ENCODE measurements around the gene B3GALNT2. TPM values are rescaled to one million over a fixed set of nuclear protein-coding genes. Genes with fewer than 3 reads are reported as not detected.

Gene B3GALNT2
- total RNA-seq, 1 donor = 34.7 TPM

GRCh38 chr1:235511470-235512240 lies 7.4 kb upstream of the B3GALNT2 start:
- H3K4me2 ChIP-seq (ENCODE audit: insufficient read depth, low read length) = no peak overlapping the region
- H3K9me3 ChIP-seq (ENCODE audit: low read depth, low read length) = no peaks in the 10 kb centered on the region
- no peak overlapping the region for H3K27ac ChIP-seq (ENCODE audit: low read depth, low read length)
- H2AFZ ChIP-seq (ENCODE audit: low read length) = peak overlapping the region; percentile 47
- peak; percentile 39 for TF ChIP-seq CTCF (IDR thresholded peaks at IDR 0.05; ENCODE audit: extremely low read depth, low read depth, low read length)
- H4K20me1 ChIP-seq (ENCODE audit: insufficient read depth, low read length) = no peaks in the 10 kb centered on the region
- no peaks in the 10 kb centered on the region for H3K36me3 ChIP-seq (ENCODE audit: insufficient read depth, low read length)
- H3K4me1 ChIP-seq (ENCODE audit: insufficient read depth, low read length) = no peaks in the 10 kb centered on the region
- H3K27me3 ChIP-seq (ENCODE audit: insufficient read depth, low read length) = no peaks in the 10 kb centered on the region
- no peak overlapping the region for H3K4me3 ChIP-seq (ENCODE audit: insufficient read depth, low read length)
- DNase-seq (ENCODE audit: insufficient read length, low spot score, missing footprints) = peak; percentile 64
- no peaks in the 10 kb centered on the region for H3K79me2 ChIP-seq (ENCODE audit: insufficient read depth, low read length)

DNA sequence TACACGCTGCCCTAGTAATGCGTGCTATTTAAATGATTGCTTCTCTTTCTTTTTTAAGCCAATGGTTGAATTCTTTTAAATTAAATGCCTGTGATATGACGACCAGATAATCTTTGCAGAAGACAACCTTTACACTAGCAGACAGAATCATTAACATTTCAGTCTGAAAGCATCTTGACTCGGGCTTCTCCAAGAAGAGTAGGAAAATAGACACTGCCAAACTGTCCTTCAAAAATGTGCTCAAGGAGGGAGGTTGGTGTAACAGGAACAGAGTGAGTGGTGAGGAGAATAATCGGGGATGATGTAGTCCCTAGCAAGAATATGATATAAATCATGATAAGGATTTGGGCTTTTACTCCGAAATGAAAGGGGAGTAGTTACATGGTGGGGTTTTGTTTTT lies 6.6 kb upstream of the B3GALNT2 start:
- Histone ChIP-seq H3K79me2 (ENCODE audit: insufficient read depth, low read length) (no peaks in the 10 kb centered on the region), H3K9me3 (ENCODE audit: low read depth, low read length) (no peaks in the 10 kb centered on the region), H3K4me2 (ENCODE audit: insufficient read depth, low read length) (no peak overlapping the region), H3K27me3 (ENCODE audit: insufficient read depth, low read length) (no peaks in the 10 kb centered on the region), H3K36me3 (ENCODE audit: insufficient read depth, low read length) (no peaks in the 10 kb centered on the region), H3K4me3 (ENCODE audit: insufficient read depth, low read length) (no peak overlapping the region), H3K4me1 (ENCODE audit: insufficient read depth, low read length) (no peaks in the 10 kb centered on the region), H3K27ac (ENCODE audit: low read depth, low read length) (no peak overlapping the region), H2AFZ (ENCODE audit: low read length) (no peak overlapping the region), H4K20me1 (ENCODE audit: insufficient read depth, low read length) (no peaks in the 10 kb centered on the region)
- DNase-seq (ENCODE audit: insufficient read length, low spot score, missing footprints) = no peak
- no peak for TF ChIP-seq CTCF (IDR thresholded peaks at IDR 0.05; ENCODE audit: extremely low read depth, low read depth, low read length)

DNA sequence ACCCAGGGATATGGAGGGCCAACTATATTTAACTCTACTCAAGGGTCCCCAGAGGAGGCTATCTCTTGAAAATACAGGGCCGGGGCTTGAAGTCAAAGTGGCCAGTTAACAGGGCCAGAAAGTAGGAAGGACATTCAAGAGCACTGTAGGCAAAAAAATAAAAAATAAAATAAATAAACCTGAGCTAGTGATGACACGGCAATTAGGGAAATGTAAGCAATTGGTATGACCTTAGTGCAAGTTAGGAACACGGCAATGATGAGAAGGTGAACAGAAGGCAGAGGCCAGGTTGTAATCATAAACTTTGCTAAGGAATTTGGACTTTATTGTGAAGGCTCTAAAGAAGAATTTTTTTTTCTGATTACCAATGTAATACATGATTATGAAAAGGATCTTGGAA lies 3.4 kb upstream of the B3GALNT2 start:
- Histone ChIP-seq H3K27ac (ENCODE audit: low read depth, low read length) (no peak overlapping the region), H4K20me1 (ENCODE audit: insufficient read depth, low read length) (no peaks in the 10 kb centered on the region), H3K4me3 (ENCODE audit: insufficient read depth, low read length) (no peak overlapping the region), H3K4me2 (ENCODE audit: insufficient read depth, low read length) (no peak overlapping the region), H2AFZ (ENCODE audit: low read length) (no peak overlapping the region), H3K4me1 (ENCODE audit: insufficient read depth, low read length) (peaks cover 2% of the 10 kb centered on the region), H3K79me2 (ENCODE audit: insufficient read depth, low read length) (peaks cover 3% of the 10 kb centered on the region), H3K27me3 (ENCODE audit: insufficient read depth, low read length) (no peaks in the 10 kb centered on the region), H3K36me3 (ENCODE audit: insufficient read depth, low read length) (no peaks in the 10 kb centered on the region), H3K9me3 (ENCODE audit: low read depth, low read length) (no peaks in the 10 kb centered on the region)
- DNase-seq (ENCODE audit: insufficient read length, low spot score, missing footprints) = no peak
- TF ChIP-seq CTCF (IDR thresholded peaks at IDR 0.05; ENCODE audit: extremely low read depth, low read depth, low read length) = no peak

GRCh38 chr1:235504494-235505222 lies 406 bp upstream of the B3GALNT2 start:
- TF ChIP-seq CTCF (IDR thresholded peaks at IDR 0.05; ENCODE audit: extremely low read depth, low read depth, low read length) = peak; percentile 69
- Histone ChIP-seq H3K27me3 (ENCODE audit: insufficient read depth, low read length) (no peaks in the 10 kb centered on the region), H3K79me2 (ENCODE audit: insufficient read depth, low read length) (peaks cover 32% of the 10 kb centered on the region), H3K36me3 (ENCODE audit: insufficient read depth, low read length) (no peaks in the 10 kb centered on the region), H3K4me2 (ENCODE audit: insufficient read depth, low read length) (peak overlapping the region; percentile 89), H3K9me3 (ENCODE audit: low read depth, low read length) (no peaks in the 10 kb centered on the region), H3K27ac (ENCODE audit: low read depth, low read length) (peak overlapping the region; percentile 99), H3K4me1 (ENCODE audit: insufficient read depth, low read length) (peaks cover 6% of the 10 kb centered on the region), H2AFZ (ENCODE audit: low read length) (peak overlapping the region; percentile 99), H4K20me1 (ENCODE audit: insufficient read depth, low read length) (peaks cover 8% of the 10 kb centered on the region), H3K4me3 (ENCODE audit: insufficient read depth, low read length) (peak overlapping the region; percentile 87)
- DNase-seq (ENCODE audit: insufficient read length, low spot score, missing footprints) = peak; percentile 98
